Hepatocyte (in vitro differentiated cells): ENCODE measurements around the gene ARSI. TPM values are rescaled to one million over a fixed set of nuclear protein-coding genes. Genes with fewer than 3 reads are reported as not detected.

Source experiments
- DNase-seq: peaks from one replicate; pipeline ENCODE4 v3.0.0-alpha.2; 2016; ENCODE audit warnings: low spot score
- H2AFZ ChIP-seq: fragments of 200-600 bp; sonication (generic); 2 replicates; pipeline ENCODE4 v1.6.0; 2016; ENCODE audit warnings: antibody characterized with exemption, mild to moderate bottlenecking
- H3K27ac ChIP-seq: fragments of 200-600 bp; sonication (generic); 2 replicates; pipeline ENCODE4 v1.5.1; 2016; ENCODE audit warnings: mild to moderate bottlenecking
- H3K27me3 ChIP-seq: fragments of 200-600 bp; sonication (generic); 2 replicates; pipeline ENCODE4 v1.6.1; 2016
- H3K36me3 ChIP-seq: fragments of 200-600 bp; sonication (generic); replicated peaks from 2 replicates; pipeline ENCODE4 v1.5.1; 2016; ENCODE audit warnings: low read depth; ENCODE audit not compliant: insufficient read depth
- H3K4me1 ChIP-seq: fragments of 200-600 bp; sonication (generic); 2 replicates; pipeline ENCODE4 v1.5.1; 2016; ENCODE audit warnings: mild to moderate bottlenecking, moderate library complexity; ENCODE audit not compliant: insufficient read depth
- H3K4me2 ChIP-seq: fragments of 200-600 bp; sonication (generic); 2 replicates; pipeline ENCODE4 v1.6.0; 2016
- H3K4me3 ChIP-seq: fragments of 200-600 bp; sonication (generic); 2 replicates; pipeline ENCODE4 v1.5.1; 2016; ENCODE audit warnings: mild to moderate bottlenecking
- H3K79me2 ChIP-seq: fragments of 200-600 bp; sonication (generic); 2 replicates; pipeline ENCODE4 v1.6.0; 2017; ENCODE audit warnings: mild to moderate bottlenecking
- H3K9me2 ChIP-seq: fragments of 200-600 bp; sonication (generic); replicated peaks from 2 replicates; pipeline ENCODE4 v1.6.0; 2017; ENCODE audit warnings: mild to moderate bottlenecking; ENCODE audit not compliant: insufficient read depth
- H3K9me3 ChIP-seq: fragments of 200-600 bp; sonication (generic); 2 replicates; pipeline ENCODE4 v1.5.1; 2016; ENCODE audit warnings: low read depth, mild to moderate bottlenecking
- H4K20me1 ChIP-seq: fragments of 200-600 bp; sonication (generic); 2 replicates; pipeline ENCODE4 v1.6.0; 2016; ENCODE audit warnings: mild to moderate bottlenecking; ENCODE audit not compliant: insufficient read depth, poor library complexity, severe bottlenecking
- CTCF ChIP-seq: fragments of 200-600 bp; sonication (generic); IDR thresholded peaks from 2 replicates; pipeline ENCODE4 v1.5.1; 2016; ENCODE audit warnings: antibody characterized with exemption, mild to moderate bottlenecking; ENCODE audit not compliant: poor library complexity
- EZH2 ChIP-seq: fragments of 200-600 bp; sonication (generic); IDR thresholded peaks from 2 replicates; pipeline ENCODE4 v1.6.1; 2016; ENCODE audit warnings: antibody characterized with exemption, mild to moderate bottlenecking, borderline replicate concordance
- EZH2phosphoT487 ChIP-seq: fragments of 200-600 bp; sonication (generic); IDR thresholded peaks from one replicate; pipeline ENCODE4 v1.6.1; 2018; ENCODE audit warnings: antibody characterized with exemption, mild to moderate bottlenecking, low read depth, moderate library complexity; ENCODE audit not compliant: unreplicated experiment, severe bottlenecking
- WGBS: methylation state at CpG from one replicate; pipeline ENCODE4 v1.1.6; 2016; ENCODE audit warnings: low lambda C conversion rate; ENCODE audit errors: missing lambda C conversion rate; 5-methylcytosine and 5-hydroxymethylcytosine counted together
- polyA plus RNA-seq: library from polyadenylated mRNA; unstranded; fragments of >200 nt; fragmentation: Nextera tagmentation; extraction: Ambion mirVana; gene quantifications from 2 replicates; pipeline ENCODE4 v1.2.1, GENCODE V29; 2016
- total RNA-seq: library from RNA; depleted of rRNA; stranded (reverse); fragments of >200 nt; gene quantifications from 2 replicates; pipeline ENCODE4 v1.2.3, GENCODE V29; 2014

The ARSI gene
- total and polyA plus RNA-seq, 2 experiments from 2014 or later: 27.1 to 27.9 TPM

- DNase-seq: peak; percentile 56
- no peaks in the 10 kb centered on the region for H4K20me1 ChIP-seq
- no peak overlapping the region for H3K4me3 ChIP-seq
- H3K27ac ChIP-seq: peak overlapping the region; percentile 1
- 68% methylated on average over 11 of the region's 11 CpGs for WGBS
- no peaks in the 10 kb centered on the region for H3K9me2 ChIP-seq
- peaks cover 6% of the 10 kb centered on the region for H3K4me1 ChIP-seq
- peak overlapping the region; percentile 19 for H3K4me2 ChIP-seq
- no peak for TF ChIP-seq EZH2
- TF ChIP-seq CTCF: no peak
- no peak for TF ChIP-seq EZH2phosphoT487
- no peaks in the 10 kb centered on the region for H3K79me2 ChIP-seq
- H2AFZ ChIP-seq: no peak overlapping the region
- H3K9me3 ChIP-seq: no peaks in the 10 kb centered on the region
- H3K27me3 ChIP-seq: no peaks in the 10 kb centered on the region
- H3K36me3 ChIP-seq: no peaks in the 10 kb centered on the region
Measured at GRCh38 chr5:150263801-150264621, 38.7 kb downstream of the ARSI start.

- Histone ChIP-seq H3K79me2 (no peaks in the 10 kb centered on the region), H3K9me3 (no peaks in the 10 kb centered on the region), H2AFZ (no peak overlapping the region), H3K4me3 (no peak overlapping the region), H3K9me2 (no peaks in the 10 kb centered on the region), H4K20me1 (no peaks in the 10 kb centered on the region), H3K4me1 (peaks cover 6% of the 10 kb centered on the region), H3K27ac (peak overlapping the region; percentile 1), H3K4me2 (peak overlapping the region; percentile 19), H3K36me3 (no peaks in the 10 kb centered on the region), H3K27me3 (no peaks in the 10 kb centered on the region)
- TF ChIP-seq CTCF (no peak), EZH2phosphoT487 (no peak), EZH2 (no peak)
- WGBS: 82% methylated on average over 5 of the region's 5 CpGs
- DNase-seq: no peak
Measured at GRCh38 chr5:150263375-150263775, 39.3 kb downstream of the ARSI start.

DNA sequence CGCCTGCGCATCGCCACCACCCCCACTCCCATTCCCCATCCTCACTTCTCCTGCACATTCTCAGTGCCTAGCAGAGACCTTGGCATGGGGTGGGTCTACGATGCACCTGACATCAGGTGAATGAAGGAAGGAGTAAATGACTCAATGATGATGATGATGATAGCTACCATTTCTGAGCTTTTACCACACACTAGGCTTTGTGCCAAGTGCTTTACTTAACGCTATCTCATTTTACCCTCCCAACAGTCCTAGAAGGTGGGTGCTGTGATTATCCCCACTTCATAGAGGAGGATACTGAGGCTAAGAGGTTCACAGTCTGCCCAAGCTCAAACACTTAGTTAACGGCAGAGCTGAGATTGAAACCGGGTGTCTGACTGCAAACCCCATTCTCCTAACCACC, 40.2 kb downstream of the ARSI start:
- Histone ChIP-seq H3K9me2 (no peaks in the 10 kb centered on the region), H4K20me1 (no peaks in the 10 kb centered on the region), H3K9me3 (no peaks in the 10 kb centered on the region), H2AFZ (no peak overlapping the region), H3K4me2 (no peak overlapping the region), H3K36me3 (no peaks in the 10 kb centered on the region), H3K4me3 (no peak overlapping the region), H3K4me1 (peaks cover 6% of the 10 kb centered on the region), H3K79me2 (no peaks in the 10 kb centered on the region), H3K27me3 (no peaks in the 10 kb centered on the region), H3K27ac (no peak overlapping the region)
- 94% methylated on average over 7 of the region's 7 CpGs for WGBS
- TF ChIP-seq EZH2phosphoT487 (no peak), CTCF (no peak), EZH2 (no peak)
- DNase-seq: no peak
